ENCODE results near the gene MFSD1. TPM values are rescaled to one million over a fixed set of nuclear protein-coding genes. Genes with fewer than 3 reads are reported as not detected.

MFSD1 gene
- total and polyA plus RNA-seq, 9 of the 15 experiments (the other 6 are each of a cell fraction or from before 2014, with no cell fraction given), result 8.7 to 49.5 (median 28.6) TPM

- no peak for TF ChIP-seq MCM3 (IDR thresholded peaks at IDR 0.05)
- TF ChIP-seq HMGXB4 (CRISPR knock-in tag; IDR thresholded peaks at IDR 0.05), result no peak
- peak; percentile 82 for TF ChIP-seq ZNF512 (tag; IDR thresholded peaks at IDR 0.05)
- TF ChIP-seq AFF1 (IDR thresholded peaks at IDR 0.05; ENCODE audit: low read depth in 1 of 2, partially characterized antibody in 2 of 2), result no peak
- TF ChIP-seq ZNF592 (IDR thresholded peaks at IDR 0.05), result peak; percentile 87
- peak in 1 of 2 experiments; percentile 55; a peak in 1 of 3 replicates for TF ChIP-seq CBX3 (IDR thresholded peaks at IDR 0.05; ENCODE audit: borderline replicate concordance in 1 of 2, low read length in 2 of 2)
- TF ChIP-seq STAG1 (CRISPR knock-in tag; IDR thresholded peaks at IDR 0.05; ENCODE audit: borderline replicate concordance), result peak; percentile 39; the same call in 1 of the 2 replicates
- TF ChIP-seq ZNF174 (CRISPR knock-in tag; IDR thresholded peaks at IDR 0.05), result no peak
- no peak for TF ChIP-seq PATZ1 (CRISPR knock-in tag; IDR thresholded peaks at IDR 0.05; ENCODE audit: borderline replicate concordance)
- no peak for TF ChIP-seq ZNF583 (CRISPR knock-in tag; IDR thresholded peaks at IDR 0.05)
- TF ChIP-seq HDAC8 (tag; IDR thresholded peaks at IDR 0.05), result no peak
- peak; percentile 37; the same call in 1 of the 2 replicates for TF ChIP-seq SMC3 (conservative IDR thresholded peaks at IDR 0.05; ENCODE audit: insufficient read depth, low read depth, low read length)
- TF ChIP-seq DACH1 (IDR thresholded peaks at IDR 0.05; ENCODE audit: partially characterized antibody), result peak; percentile 17
Measured at GRCh38 chr3:158790901-158791589, 10.8 kb upstream of the MFSD1 start (continued).

Data from K562 (cell line).